NB4 (cell line): ENCODE results near the gene CRELD2.

ENCODE experiments used
- DNase-seq: peaks from one replicate; pipeline ENCODE4 v3.0.0; 2010; ENCODE audit warnings: low read depth
- H3K4me3 ChIP-seq: one replicate; pipeline ENCODE4 v1.5.1; 2011; ENCODE audit warnings: mild to moderate bottlenecking, low read depth, low read length, moderate library complexity
- MYC ChIP-seq: IDR thresholded peaks from 2 replicates; pipeline ENCODE4 v1.6.1; 2011; ENCODE audit warnings: low read depth, low read length
- POLR2A ChIP-seq: IDR thresholded peaks from 2 replicates; pipeline ENCODE4 v1.6.1; 2011; ENCODE audit warnings: mild to moderate bottlenecking; ENCODE audit not compliant: insufficient read length; ENCODE audit errors: extremely low read depth
- TF ChIP-seq, protein P1 (sequence below): IDR thresholded peaks from 2 replicates; pipeline ENCODE4 v1.6.1; 2011; ENCODE audit warnings: low read depth, low read length
- TF ChIP-seq, protein P2 (sequence below): IDR thresholded peaks from one replicate; pipeline ENCODE4 v1.5.1; 2012; ENCODE audit warnings: low read depth, low read length

Gene CRELD2

DNA sequence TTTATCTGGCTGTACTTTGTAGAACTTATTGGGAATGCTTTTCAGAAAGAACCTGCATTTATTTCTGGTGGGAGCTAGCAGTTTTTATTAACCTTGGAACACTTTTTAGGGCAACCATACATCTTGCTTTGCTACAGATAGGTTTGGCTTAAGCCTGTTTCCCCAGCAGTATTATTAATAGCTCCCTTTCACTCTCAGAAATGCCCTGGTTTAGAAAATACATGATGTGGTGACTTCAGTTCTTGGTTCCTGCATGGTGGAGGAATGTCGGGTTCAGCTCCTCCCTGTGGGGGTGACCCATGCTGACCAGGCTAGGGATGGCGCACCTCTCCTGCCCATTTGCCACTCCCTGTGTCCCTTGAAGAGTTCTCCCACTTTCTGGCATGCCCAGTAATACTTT lies 36.6 kb upstream of the CRELD2 start:
- H3K4me3 ChIP-seq, result no peak overlapping the region
- no peak for TF ChIP-seq POLR2A
- TF ChIP-seq, protein P1, sequence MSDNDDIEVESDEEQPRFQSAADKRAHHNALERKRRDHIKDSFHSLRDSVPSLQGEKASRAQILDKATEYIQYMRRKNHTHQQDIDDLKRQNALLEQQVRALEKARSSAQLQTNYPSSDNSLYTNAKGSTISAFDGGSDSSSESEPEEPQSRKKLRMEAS, result no peak
- TF ChIP-seq MYC, result no peak
- TF ChIP-seq, protein P2, sequence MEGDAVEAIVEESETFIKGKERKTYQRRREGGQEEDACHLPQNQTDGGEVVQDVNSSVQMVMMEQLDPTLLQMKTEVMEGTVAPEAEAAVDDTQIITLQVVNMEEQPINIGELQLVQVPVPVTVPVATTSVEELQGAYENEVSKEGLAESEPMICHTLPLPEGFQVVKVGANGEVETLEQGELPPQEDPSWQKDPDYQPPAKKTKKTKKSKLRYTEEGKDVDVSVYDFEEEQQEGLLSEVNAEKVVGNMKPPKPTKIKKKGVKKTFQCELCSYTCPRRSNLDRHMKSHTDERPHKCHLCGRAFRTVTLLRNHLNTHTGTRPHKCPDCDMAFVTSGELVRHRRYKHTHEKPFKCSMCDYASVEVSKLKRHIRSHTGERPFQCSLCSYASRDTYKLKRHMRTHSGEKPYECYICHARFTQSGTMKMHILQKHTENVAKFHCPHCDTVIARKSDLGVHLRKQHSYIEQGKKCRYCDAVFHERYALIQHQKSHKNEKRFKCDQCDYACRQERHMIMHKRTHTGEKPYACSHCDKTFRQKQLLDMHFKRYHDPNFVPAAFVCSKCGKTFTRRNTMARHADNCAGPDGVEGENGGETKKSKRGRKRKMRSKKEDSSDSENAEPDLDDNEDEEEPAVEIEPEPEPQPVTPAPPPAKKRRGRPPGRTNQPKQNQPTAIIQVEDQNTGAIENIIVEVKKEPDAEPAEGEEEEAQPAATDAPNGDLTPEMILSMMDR, result no peak
- DNase-seq, result no peak

DNA sequence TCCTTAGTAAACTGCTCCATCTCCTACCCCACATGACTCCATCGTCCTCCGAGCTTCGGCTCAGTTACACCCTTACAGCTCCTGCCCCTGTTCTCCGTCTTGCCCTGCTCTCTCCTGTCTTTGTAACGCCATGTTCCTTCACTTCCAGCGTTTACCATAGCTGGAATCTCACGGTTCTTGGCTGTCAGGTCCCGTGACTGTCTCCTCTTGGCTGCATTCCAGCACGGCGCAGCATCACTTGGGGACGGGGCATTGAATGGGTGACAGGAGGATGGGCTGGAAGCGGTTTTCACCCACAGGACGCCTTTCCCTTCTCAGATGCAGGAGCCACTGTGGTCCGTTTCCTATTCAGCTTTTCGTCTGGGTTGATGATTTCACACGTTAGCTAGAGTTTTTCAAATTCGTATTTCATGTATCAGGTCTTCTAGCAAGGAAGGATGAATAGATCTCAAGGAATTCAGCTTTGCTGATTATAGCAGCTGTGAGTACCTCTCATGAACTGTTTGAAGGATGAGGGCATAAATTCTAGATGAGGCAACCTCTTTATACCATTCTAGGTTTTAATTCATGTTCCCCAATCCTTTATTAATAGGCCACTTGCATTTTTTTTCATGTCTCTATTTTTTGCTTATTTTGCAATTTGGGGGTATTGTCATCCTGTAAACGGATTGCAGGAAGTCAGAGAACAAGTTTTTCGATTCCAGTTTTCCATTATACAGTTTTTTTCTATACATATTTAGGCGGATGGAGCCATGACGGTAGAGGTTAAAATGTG lies 35.7 kb upstream of the CRELD2 start:
- no peak overlapping the region for H3K4me3 ChIP-seq
- TF ChIP-seq POLR2A (no peak), MYC (no peak)
- TF ChIP-seq, protein P2, result no peak
- TF ChIP-seq, protein P1, result no peak
- DNase-seq, result no peak

DNA sequence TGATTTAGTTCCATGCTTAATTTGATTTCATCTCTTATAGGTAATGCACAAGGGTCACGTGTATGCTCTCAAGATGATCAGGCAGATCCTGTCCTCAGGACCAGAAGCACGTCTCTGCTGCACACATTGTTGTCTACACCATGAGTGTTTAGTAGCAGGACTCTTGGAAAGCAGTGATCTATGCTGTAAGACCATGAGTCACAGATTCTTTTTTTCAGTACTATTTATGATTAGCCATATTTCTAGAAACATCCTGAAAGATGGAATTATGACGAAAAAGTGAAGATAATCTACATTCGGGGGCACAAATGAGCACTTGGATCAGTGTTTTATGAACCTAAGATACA lies 35.2 kb upstream of the CRELD2 start:
- H3K4me3 ChIP-seq, result no peak overlapping the region
- no peak for DNase-seq
- TF ChIP-seq, protein P1, result no peak
- TF ChIP-seq MYC (no peak), POLR2A (no peak)
- TF ChIP-seq, protein P2, result no peak

DNA sequence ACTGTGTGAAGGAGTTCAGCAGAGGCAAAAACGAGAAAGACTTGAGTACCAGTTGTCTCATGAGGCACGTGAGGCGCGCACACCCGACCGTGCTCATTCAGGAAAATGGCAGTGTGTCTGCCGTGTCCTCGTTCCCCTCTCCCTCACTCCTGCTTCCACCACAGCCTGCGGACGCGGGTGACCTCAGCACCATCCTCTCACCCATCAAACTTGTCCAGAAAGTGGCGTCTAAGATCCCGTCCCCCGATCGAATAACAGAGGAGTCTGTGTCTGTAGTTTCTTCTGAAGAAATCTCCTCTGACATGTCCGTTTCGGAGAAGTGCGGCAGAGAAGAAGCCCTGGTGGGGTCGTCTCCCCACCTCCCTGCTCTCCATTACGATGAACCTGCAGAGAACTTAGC lies 34.4 kb upstream of the CRELD2 start:
- no peak overlapping the region for H3K4me3 ChIP-seq
- DNase-seq, result no peak
- no peak for TF ChIP-seq POLR2A
- TF ChIP-seq, protein P2, result no peak
- TF ChIP-seq, protein P1, result no peak
- no peak for TF ChIP-seq MYC

DNA sequence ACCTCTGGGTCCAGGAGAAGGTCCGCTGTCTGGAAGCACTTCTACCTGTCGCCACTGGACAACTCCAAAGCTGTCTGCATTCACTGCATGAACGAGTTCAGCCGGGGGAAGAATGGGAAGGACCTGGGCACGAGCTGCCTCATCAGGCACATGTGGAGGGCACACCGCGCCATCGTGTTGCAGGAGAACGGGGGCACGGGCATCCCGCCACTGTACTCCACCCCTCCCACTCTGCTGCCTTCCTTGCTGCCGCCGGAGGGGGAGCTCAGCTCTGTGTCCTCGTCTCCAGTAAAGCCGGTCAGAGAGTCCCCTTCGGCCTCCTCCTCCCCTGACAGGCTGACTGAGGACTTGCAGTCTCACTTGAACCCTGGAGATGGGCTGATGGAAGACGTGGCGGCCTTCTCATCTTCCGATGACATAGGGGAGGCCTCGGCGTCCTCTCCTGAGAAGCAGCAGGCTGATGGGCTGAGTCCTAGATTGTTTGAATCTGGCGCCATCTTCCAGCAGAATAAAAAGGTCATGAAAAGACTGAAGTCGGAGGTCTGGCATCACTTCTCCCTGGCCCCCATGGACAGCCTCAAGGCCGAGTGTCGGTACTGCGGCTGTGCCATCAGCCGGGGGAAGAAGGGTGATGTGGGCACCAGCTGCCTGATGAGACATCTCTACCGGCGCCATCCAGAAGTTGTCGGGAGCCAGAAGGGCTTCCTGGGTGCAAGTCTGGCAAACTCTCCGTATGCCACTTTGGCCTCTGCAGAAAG lies 33.8 kb upstream of the CRELD2 start:
- no peak for DNase-seq
- H3K4me3 ChIP-seq, result no peak overlapping the region
- TF ChIP-seq, protein P1, result no peak
- TF ChIP-seq POLR2A (no peak), MYC (no peak)
- TF ChIP-seq, protein P2, result no peak
